Suppressor macrophage treated with lipopolysaccharide for 1 hour (primary cell): ENCODE data around the gene ORM2.

Source experiments
- DNase-seq, 3 donors: peaks; one replicate each; pipeline ENCODE4 v3.0.0-alpha.2; 2020 to 2022

ORM2 gene

GRCh38 chr9:114350636-114351401 lies 21.1 kb downstream of the ORM2 start:
- peak; percentile 80 to 86 (median 83) for DNase-seq

GRCh38 chr9:114351932-114352331 lies 22.3 kb downstream of the ORM2 start:
- DNase-seq = peak; percentile 9 to 36 (median 33)

DNA sequence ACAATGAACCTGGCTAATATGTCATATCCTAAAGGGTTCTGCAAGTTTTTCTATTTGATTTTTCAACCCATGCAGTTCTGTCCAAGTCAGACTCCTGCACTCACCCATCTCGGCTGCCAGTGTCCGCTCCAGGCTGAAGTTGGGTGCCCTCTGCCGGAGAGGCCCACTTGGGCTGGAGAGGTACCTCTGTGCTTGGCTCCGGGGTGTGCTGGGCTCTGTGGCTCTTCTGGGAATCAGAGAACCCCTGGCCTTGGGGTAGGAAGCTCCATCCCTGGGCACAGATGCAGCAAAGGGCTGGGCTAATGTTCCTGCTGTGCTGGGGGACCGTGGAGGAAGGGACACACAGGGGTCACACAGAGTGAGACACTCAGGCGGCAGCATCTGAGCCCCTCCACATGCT lies 26.2 kb downstream of the ORM2 start:
- no peak for DNase-seq

GRCh38 chr9:114356792-114357191 lies 27.1 kb downstream of the ORM2 start:
- no peak for DNase-seq

DNA sequence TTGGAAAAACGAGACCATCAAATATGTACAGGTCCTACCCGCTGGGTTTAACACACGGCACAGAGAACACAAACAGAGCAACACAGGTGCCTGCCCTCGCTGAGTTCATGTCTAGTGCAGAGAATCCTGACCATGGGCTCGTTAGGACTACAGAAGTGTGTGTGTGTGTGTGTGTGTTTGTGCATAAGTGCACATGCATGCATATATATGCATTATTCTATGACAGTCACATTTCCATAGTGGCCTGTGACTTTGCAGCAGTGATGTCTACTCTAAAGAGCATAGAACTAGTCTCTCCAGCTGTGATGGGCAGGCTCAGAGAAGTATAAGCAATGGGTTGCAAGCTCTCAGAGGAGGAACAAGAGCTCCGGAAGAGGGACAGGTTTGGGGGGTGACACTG lies 27.7 kb downstream of the ORM2 start:
- no peak for DNase-seq

- no peak for DNase-seq
Observed at GRCh38 chr9:114357911-114358328, 28.3 kb downstream of the ORM2 start.

DNA sequence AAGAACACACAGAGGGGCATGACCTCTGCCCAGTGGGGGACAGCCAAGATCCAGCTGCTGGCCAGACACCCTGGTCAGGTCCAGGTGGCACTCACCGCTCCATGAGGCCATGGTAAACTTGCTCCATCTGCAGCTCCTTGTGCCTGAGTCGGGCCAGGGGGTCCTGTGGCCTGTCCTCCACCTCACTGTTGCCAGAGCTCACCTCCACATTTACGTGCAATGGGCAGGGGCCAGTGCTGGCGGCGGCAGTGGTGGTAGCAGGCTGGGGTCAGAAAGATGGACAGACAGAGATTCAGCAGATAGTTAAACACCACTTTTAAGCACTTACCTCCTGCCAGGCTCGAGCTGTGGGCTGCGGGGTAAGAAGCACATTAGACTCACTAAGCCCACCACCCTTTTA lies 30.1 kb downstream of the ORM2 start:
- no peak for DNase-seq

- DNase-seq = no peak
Observed at GRCh38 chr9:114361542-114361941, 31.9 kb downstream of the ORM2 start.

DNA sequence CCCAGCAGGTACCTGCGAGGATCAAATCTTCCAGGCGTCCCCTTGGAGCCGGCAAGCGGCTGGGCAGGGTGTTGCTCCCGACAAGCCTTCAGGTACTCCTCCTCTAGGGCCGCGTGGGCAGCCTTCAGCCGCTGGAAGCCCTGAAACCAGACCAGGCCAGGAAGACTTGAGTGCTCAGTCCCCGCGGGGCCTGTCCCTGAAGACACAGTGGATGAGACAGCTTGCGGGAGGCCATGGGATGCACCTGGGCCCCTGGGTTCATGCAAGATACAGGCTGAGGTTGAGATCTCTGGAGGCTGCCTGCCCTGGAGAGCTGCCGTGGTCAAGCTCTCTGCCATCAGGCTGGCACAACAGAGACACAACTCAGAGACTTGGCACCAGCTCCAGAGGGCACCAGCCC lies 32.7 kb downstream of the ORM2 start:
- no peak for DNase-seq

- DNase-seq = no peak
Observed at GRCh38 chr9:114363424-114363823, 33.8 kb downstream of the ORM2 start.

GRCh38 chr9:114364134-114365041 lies 34.7 kb downstream of the ORM2 start:
- peak; percentile 45 to 77 (median 69) for DNase-seq

DNA sequence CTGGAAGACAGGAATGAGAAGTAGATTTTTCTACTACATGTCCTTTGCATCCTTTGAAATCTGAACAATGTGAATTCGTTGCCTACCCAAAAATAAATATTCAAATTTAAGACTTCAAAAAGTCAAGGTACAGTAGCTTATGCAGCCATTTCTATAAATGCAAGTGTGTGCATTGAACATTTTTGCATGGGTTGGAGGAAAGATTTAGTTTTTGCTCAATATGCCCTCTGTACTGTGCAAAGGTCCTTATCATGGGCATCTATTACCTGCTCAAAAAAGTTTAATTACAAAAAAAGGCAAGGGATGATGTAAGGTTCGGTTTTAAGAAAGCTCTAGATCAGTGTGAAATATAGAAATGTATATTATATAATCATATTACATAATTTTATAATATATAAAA lies 35.5 kb downstream of the ORM2 start:
- DNase-seq = no peak

DNA sequence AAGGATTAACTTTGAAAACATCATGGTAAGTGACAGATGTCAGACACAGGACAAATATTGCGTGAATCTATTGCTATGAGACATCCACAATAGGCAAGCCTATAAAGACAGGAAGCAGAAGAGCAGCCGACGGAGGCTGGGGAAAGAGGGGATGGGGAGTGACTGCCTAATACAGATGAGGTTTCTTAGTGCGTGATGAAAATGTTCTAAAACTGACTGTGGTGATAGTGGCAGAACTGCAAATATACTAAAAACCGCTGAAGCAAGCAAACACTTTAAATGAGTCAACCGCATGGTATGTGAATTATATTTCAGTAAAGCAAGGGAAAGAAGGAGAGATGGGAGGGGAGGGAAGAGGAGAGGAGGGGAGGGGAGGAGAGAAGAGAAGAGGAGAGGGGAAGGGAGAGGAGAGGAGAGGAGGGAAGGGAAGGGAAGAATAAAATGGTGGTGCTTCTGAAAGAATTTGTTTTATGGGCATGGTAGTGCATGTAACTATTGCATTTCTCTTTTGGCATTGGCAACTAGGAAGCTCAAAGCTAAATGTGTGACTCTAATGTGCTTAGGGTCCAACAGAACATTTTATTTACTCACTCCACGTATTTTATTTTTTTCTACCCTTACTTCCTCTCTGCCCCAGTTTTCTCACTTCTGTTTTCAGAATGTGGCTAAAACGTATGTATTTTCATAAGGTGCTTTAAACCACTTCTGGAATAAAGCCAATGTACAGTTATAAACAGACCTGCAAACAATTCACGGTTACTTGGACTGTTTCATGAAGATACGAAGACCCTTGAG lies 36.9 kb downstream of the ORM2 start:
- DNase-seq = peak in 2 of 3 donors; percentile 52 to 61

- DNase-seq = no peak
Observed at GRCh38 chr9:114367366-114367765, 37.7 kb downstream of the ORM2 start.

- DNase-seq = no peak
Observed at GRCh38 chr9:114367772-114368569, 38.3 kb downstream of the ORM2 start.

DNA sequence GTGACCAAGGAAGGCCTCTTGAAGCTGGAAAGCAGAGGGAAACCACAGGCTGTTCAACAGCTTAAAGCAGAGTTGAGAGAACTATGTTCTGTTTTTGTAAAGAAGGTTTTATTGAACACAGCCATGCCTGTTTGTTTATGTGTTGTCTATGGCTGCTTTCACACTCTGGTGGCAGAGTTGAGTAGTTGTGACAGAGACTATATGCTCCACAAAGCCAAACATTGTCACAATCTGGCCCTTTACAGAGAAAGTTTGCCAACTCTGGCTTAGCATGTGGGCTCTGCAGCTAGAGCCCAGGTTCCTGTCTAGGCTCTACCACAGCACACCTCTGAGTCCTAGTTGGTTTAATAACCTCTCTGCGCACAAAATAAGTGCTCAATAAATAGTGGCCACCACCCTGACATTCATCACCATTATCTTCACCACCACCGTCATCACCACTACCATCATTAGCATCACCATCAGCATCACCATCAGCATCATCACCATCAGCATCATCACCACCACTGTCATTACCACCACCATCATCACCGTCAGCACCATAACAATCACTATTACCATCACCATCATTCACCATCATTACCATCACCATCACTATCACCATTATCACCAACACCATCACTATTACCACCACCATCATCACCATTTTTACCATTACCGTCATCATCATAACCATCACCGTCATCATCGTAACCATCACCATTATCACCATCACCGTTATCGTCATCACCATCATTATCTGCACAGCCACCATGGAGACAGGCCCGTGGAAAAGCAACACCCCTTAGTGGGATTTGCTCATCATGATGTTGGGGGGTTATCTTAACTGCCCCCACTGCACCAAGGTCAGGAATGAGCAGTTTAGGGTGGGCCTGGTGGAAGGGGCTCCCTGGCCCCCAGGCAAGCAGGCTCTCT lies 39.8 kb downstream of the ORM2 start:
- DNase-seq = no peak

GRCh38 chr9:114370251-114370967 lies 40.7 kb downstream of the ORM2 start:
- DNase-seq = no peak

GRCh38 chr9:114370968-114371320 lies 41.3 kb downstream of the ORM2 start:
- no peak for DNase-seq

DNA sequence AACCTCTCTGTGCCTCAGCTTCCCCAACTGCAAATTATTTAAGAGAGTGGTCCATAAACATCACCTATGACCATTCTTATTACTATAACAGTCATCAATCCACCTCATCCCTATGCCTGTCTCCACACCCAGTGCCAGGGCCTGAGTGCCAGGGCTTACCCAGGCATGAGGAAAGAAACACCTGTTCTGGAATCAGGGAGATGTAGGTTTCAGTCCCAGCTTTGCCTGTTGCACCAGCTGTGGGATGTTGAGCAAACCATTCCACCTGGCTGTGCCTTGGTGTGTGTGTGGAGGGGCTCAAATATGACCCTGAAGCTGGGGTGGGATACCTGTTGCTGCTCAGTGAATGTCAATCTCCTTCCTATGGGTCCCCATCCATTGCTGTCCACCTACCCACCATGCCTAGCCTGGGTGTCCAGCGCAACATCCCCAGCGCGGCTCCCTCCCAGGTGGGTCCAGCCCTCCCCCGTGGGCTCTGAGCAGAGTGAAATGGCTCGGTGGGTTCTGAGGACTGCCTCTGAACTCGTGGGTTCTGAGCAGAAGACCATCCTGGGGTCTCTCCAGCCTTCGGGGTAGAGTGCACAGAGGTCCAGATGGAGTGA lies 41.8 kb downstream of the ORM2 start:
- DNase-seq = no peak
